Measurements from ENCODE around the gene CTRB1. TPM values are rescaled to one million over a fixed set of nuclear protein-coding genes. Genes with fewer than 3 reads are reported as not detected.
A peak's percentile ranks its signal among the peaks of the same experiment; 100 is the strongest.

Gene CTRB1
- polyA plus RNA-seq, 1 experiment: not detected

DNA sequence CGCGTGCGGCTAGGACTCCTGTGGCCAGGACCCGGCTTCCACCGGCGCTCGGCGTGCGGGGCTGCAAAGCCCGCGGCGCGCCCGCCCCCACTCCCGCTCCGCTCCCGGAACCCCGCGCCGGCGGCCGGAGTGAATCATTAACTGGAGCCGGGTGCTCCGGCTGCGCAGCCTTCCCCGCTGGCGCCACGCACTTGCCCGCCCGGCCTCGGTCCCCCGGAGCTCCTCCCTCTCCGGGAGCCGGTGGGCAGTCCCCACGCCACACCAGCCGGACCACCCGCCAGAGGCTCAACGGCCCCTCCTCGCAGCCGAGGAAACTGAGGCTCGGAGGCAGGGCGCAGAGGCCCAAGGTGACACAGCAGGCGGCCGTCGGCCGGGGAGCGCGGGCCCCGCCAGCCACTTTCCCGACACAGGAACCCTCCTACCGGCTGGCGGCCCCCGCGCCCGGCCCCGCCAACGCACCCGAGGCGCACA lies 32.1 kb downstream of the CTRB1 start:
- DNase-seq (ENCODE audit: low read depth): no peak
- Histone ChIP-seq H3K4me3 (ENCODE audit: low read depth, low read length) (peak overlapping the region; percentile 84), H3K36me3 (ENCODE audit: control insufficient read depth, insufficient read depth, low read length) (peaks cover 9% of the 10 kb centered on the region), H3K27me3 (ENCODE audit: control insufficient read depth, insufficient read depth, low read length) (no peaks in the 10 kb centered on the region)
- ChIA-PET POLR2A (interaction anchor here (0.5 to 1.3 kb wide), 2 partner anchors 55 to 403 kb away, joined by 5 to 11 read pairs; no protein-coding TSS in a partner anchor), CTCF (interaction anchor here (1.0 to 1.5 kb wide), 4 partner anchors 51 to 144 kb away, joined by 3 to 4 read pairs (median 4); no protein-coding TSS in a partner anchor)
- TF ChIP-seq, protein P1, sequence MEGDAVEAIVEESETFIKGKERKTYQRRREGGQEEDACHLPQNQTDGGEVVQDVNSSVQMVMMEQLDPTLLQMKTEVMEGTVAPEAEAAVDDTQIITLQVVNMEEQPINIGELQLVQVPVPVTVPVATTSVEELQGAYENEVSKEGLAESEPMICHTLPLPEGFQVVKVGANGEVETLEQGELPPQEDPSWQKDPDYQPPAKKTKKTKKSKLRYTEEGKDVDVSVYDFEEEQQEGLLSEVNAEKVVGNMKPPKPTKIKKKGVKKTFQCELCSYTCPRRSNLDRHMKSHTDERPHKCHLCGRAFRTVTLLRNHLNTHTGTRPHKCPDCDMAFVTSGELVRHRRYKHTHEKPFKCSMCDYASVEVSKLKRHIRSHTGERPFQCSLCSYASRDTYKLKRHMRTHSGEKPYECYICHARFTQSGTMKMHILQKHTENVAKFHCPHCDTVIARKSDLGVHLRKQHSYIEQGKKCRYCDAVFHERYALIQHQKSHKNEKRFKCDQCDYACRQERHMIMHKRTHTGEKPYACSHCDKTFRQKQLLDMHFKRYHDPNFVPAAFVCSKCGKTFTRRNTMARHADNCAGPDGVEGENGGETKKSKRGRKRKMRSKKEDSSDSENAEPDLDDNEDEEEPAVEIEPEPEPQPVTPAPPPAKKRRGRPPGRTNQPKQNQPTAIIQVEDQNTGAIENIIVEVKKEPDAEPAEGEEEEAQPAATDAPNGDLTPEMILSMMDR (IDR thresholded peaks at IDR 0.05; ENCODE audit: insufficient read depth, low read depth, low read length): no peak

DNA sequence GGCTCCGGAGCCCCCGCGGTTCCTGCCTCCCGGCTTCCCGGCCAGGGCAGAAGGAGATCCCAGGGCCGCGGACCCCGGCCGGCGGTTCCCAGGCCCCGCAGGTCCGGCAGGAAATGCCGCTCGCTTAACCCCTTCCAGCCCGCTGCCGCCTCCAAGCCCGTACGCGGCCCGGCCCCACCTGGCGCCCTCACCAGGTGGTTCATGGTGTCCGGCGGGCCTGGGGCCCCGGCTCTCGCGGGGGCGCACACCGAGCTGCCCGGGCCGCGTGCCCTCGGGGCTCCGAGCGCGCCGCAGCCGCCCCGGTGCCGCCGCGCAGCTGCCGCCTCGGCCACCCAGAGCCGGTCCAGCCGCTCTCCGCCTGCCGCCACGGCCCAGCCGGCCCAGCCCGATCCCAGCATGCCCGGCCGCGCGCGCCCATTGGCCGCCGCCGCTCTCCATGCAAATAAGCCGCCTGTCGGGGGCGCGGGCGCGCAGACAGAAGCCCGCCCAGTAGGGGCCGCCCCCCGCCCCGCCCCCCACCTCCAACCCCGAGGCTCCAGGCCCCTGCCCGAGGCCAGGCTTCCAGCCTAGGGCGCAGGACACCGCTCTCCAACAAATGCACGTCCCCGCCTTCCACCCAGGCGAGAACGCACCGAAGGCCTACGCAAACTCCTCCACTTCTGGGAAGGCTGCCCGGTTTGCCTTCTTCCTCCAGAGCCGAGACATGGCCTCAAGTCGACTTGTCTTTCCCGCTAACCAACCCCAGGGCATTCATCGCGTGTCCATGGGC lies 32.7 kb downstream of the CTRB1 start, which contains the start of gene BCAR1:
Gene BCAR1, minus strand, starts transcription at position 345 of the 769 bp plus-strand sequence. Its CDS starts 142 bp downstream, at position 203.
- no peaks in the 10 kb centered on the region for H3K27me3 ChIP-seq (ENCODE audit: control insufficient read depth, insufficient read depth, low read length)
- ChIA-PET CTCF (interaction anchor here (0.5 to 1.5 kb wide), 4 partner anchors 35 to 143 kb away, joined by 3 to 4 read pairs (median 3); no protein-coding TSS in a partner anchor), POLR2A (interaction anchor here (0.5 kb wide), 1 partner anchor 403 kb away, joined by 5 read pairs; no protein-coding TSS in a partner anchor)
- TF ChIP-seq, protein P1 (IDR thresholded peaks at IDR 0.05; ENCODE audit: insufficient read depth, low read depth, low read length): no peak
- peak; percentile 71 for DNase-seq (ENCODE audit: low read depth)
- H3K36me3 ChIP-seq (ENCODE audit: control insufficient read depth, insufficient read depth, low read length): peaks cover 9% of the 10 kb centered on the region
- H3K4me3 ChIP-seq (ENCODE audit: low read depth, low read length): peak within 1 kb of the TSS; percentile 84

- Histone ChIP-seq H3K4me3 (ENCODE audit: low read depth, low read length) (peak overlapping the region; percentile 20), H3K27me3 (ENCODE audit: control insufficient read depth, insufficient read depth, low read length) (no peaks in the 10 kb centered on the region), H3K36me3 (ENCODE audit: control insufficient read depth, insufficient read depth, low read length) (peaks cover 9% of the 10 kb centered on the region)
- DNase-seq (ENCODE audit: low read depth): no peak
- POLR2A ChIA-PET: no interaction called here
- CTCF ChIA-PET: interaction anchor here (0.5 to 3.4 kb wide), 6 partner anchors 15 to 134 kb away, joined by 3 to 22 read pairs (median 3); no protein-coding TSS in a partner anchor
- TF ChIP-seq, protein P1 (IDR thresholded peaks at IDR 0.05; ENCODE audit: insufficient read depth, low read depth, low read length): no peak
Measured at GRCh38 chr16:75252049-75252864, 33.5 kb downstream of the CTRB1 start.

DNA sequence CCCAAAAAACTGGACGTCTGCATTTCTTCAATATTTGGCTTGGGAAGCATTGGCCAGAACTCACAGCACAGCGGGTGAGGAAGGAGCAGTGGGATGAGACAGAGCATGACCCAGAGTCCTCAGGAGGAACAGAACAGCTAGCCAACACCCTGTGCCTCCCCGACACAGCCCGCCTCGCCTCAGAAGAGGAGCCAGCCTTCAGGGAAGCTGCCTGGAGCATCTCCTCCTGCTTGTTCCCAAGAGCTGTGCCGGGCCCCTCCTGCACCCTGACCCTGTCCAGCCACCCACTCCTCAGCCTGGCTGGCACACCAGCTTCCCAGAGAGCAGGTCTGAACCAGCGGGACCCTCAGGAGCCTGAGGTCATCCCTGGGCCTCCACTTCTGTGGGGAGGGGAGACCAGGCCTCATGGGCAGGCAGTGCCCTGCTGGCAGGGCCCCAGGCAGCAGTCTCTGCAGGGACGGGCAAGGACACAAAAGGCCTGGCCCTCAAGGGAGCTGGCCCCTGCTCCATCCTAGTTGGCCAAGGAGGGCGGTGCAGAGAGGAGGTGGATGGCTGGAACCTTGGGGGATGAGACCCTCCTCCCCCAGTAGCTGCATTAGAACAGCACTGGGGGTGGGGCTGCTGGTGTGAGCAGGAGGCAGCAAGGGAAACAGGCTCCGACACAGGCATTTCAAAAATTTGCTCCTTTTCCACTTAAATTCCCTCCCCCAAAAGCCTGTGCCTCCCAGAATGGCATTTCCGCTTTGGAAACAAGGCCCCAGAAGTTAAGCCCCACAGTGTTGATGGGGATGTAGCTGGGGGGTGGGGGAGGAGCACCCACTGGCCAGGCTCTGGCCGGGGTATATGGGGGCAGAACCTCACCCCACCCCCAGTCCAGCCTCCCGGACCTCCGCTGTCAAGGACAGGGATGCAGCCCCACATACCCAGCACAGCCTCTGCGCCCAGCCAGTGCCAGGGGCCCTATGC lies 34.4 kb downstream of the CTRB1 start:
- H3K36me3 ChIP-seq (ENCODE audit: control insufficient read depth, insufficient read depth, low read length): peaks cover 7% of the 10 kb centered on the region
- H3K27me3 ChIP-seq (ENCODE audit: control insufficient read depth, insufficient read depth, low read length): no peaks in the 10 kb centered on the region
- CTCF ChIA-PET: interaction anchor here (0.7 to 3.4 kb wide), 7 partner anchors 9 to 139 kb away, joined by 3 to 22 read pairs (median 3); no protein-coding TSS in a partner anchor
- DNase-seq (ENCODE audit: low read depth): no peak
- H3K4me3 ChIP-seq (ENCODE audit: low read depth, low read length): peak overlapping the region; percentile 14
- TF ChIP-seq, protein P1 (IDR thresholded peaks at IDR 0.05; ENCODE audit: insufficient read depth, low read depth, low read length): no peak
- POLR2A ChIA-PET: interaction anchor here (0.6 kb wide), 2 partner anchors 8 to 57 kb away, joined by 3 read pairs; no protein-coding TSS in a partner anchor
